AG09309 (cell line): ENCODE results near the gene SFTPA2.
"Not testable (repeated sequence)": the region's sequence is repeated elsewhere in the genome, so short reads cannot be mapped to it uniquely, and the experiment has no call there.

ENCODE experiments used
- DNase-seq: peaks from one replicate; pipeline ENCODE4 v3.0.0-alpha.2; 2010; ENCODE audit warnings: low read depth
- H3K4me3 ChIP-seq: 2 replicates; pipeline ENCODE4 v1.5.1; 2011; ENCODE audit warnings: mild to moderate bottlenecking, low read depth, low read length, moderate library complexity; ENCODE audit not compliant: control insufficient read depth

The SFTPA2 gene

GRCh38 chr10:79533142-79533902 is 26.9 kb downstream of the SFTPA2 start:
- not testable (repeated sequence) for H3K4me3 ChIP-seq, DNase-seq

- DNase-seq, H3K4me3 ChIP-seq: not testable (repeated sequence)
Measured at GRCh38 chr10:79528261-79528660, 31.9 kb downstream of the SFTPA2 start.

- not testable (repeated sequence) for H3K4me3 ChIP-seq, DNase-seq
Measured at GRCh38 chr10:79525049-79525710, 35.0 kb downstream of the SFTPA2 start.

- not testable (repeated sequence) for H3K4me3 ChIP-seq, DNase-seq
Measured at GRCh38 chr10:79523157-79523853, 36.9 kb downstream of the SFTPA2 start.

- not testable (repeated sequence) for H3K4me3 ChIP-seq, DNase-seq
Measured at GRCh38 chr10:79522464-79522863, 37.7 kb downstream of the SFTPA2 start.

GRCh38 chr10:79521751-79522150 is 38.5 kb downstream of the SFTPA2 start:
- not testable (repeated sequence) for DNase-seq

GRCh38 chr10:79517567-79517966 is 42.6 kb downstream of the SFTPA2 start:
- not testable (repeated sequence) for DNase-seq

More at GRCh38 chr10:79521751-79522150, 38.5 kb downstream of the SFTPA2 start:
- H3K4me3 ChIP-seq: not testable (repeated sequence)

GRCh38 chr10:79516532-79517205 is 43.5 kb downstream of the SFTPA2 start:
- DNase-seq, H3K4me3 ChIP-seq: not testable (repeated sequence)

More at GRCh38 chr10:79517567-79517966, 42.6 kb downstream of the SFTPA2 start:
- H3K4me3 ChIP-seq: not testable (repeated sequence)

GRCh38 chr10:79511891-79512583 is 48.2 kb downstream of the SFTPA2 start, which contains the start of gene EIF5AL1:
Gene EIF5AL1, plus strand, starts transcription at chr10:79512533. Its CDS starts 117 bp downstream, at chr10:79512650.
- not testable (repeated sequence) for H3K4me3 ChIP-seq, DNase-seq

GRCh38 chr10:79509934-79510508 is 50.2 kb downstream of the SFTPA2 start:
- DNase-seq, H3K4me3 ChIP-seq: not testable (repeated sequence)

- not testable (repeated sequence) for DNase-seq, H3K4me3 ChIP-seq
Measured at GRCh38 chr10:79509306-79509933, 50.8 kb downstream of the SFTPA2 start.

GRCh38 chr10:79508245-79508644 is 52.0 kb downstream of the SFTPA2 start:
- not testable (repeated sequence) for DNase-seq, H3K4me3 ChIP-seq
